Mesenchymal stem cell (in vitro differentiated cells and primary cell): Measurements from ENCODE around the gene BCL7B.

Source experiments
- DNase-seq: peaks from one replicate; pipeline ENCODE4 v3.0.0-alpha.2; 2013
- H2AFZ ChIP-seq: one replicate; pipeline ENCODE4 v1.6.1; 2013; ENCODE audit warnings: low read depth, mild to moderate bottlenecking, control low read depth, inconsistent platforms, low read length, moderate library complexity
- H2AK5ac ChIP-seq: 2 replicates; pipeline ENCODE4 v1.6.1; 2013; ENCODE audit warnings: low read length, moderate library complexity, mild to moderate bottlenecking, inconsistent platforms; ENCODE audit not compliant: severe bottlenecking
- H2BK120ac ChIP-seq: one replicate; pipeline ENCODE4 v1.6.1; 2013; ENCODE audit warnings: low read depth, mild to moderate bottlenecking, inconsistent platforms, low read length, moderate library complexity
- H2BK12ac ChIP-seq, 2 experiments: one replicate each; pipeline ENCODE4 v1.6.1; 2013; ENCODE audit warnings: inconsistent platforms in 2 of 2, low read length in 2 of 2, mild to moderate bottlenecking in 2 of 2, moderate library complexity in 2 of 2, control low read depth in 1 of 2
- H2BK15ac ChIP-seq: one replicate; pipeline ENCODE4 v1.6.1; 2013; ENCODE audit warnings: mild to moderate bottlenecking, low read depth, inconsistent platforms; ENCODE audit not compliant: poor library complexity, severe bottlenecking
- H2BK5ac ChIP-seq: 2 replicates; pipeline ENCODE4 v1.6.1; 2013; ENCODE audit warnings: low read depth, mild to moderate bottlenecking, low read length, control low read depth, inconsistent platforms; ENCODE audit not compliant: poor library complexity, severe bottlenecking
- H3K14ac ChIP-seq, 2 experiments: one replicate each; pipeline ENCODE4 v1.6.1; 2013; ENCODE audit warnings: inconsistent platforms in 2 of 2, low read length in 2 of 2, control low read depth in 1 of 2, mild to moderate bottlenecking in 1 of 2, moderate library complexity in 1 of 2
- H3K18ac ChIP-seq, 2 experiments: one replicate each; pipeline ENCODE4 v1.6.1; 2013; ENCODE audit warnings: inconsistent platforms in 2 of 2, low read length in 2 of 2, control low read depth in 1 of 2, low read depth in 1 of 2, mild to moderate bottlenecking in 1 of 2
- H3K23ac ChIP-seq, 2 experiments: one replicate each; pipeline ENCODE4 v1.6.1; 2013; ENCODE audit warnings: inconsistent platforms in 2 of 2, low read length in 2 of 2, mild to moderate bottlenecking in 2 of 2, moderate library complexity in 2 of 2, control low read depth in 1 of 2
- H3K27ac ChIP-seq: 2 replicates; pipeline ENCODE4 v1.5.1; 2013; ENCODE audit warnings: mild to moderate bottlenecking, moderate library complexity, low read length, control low read depth, inconsistent platforms; ENCODE audit not compliant: poor library complexity, severe bottlenecking
- H3K27me3 ChIP-seq, 2 experiments: 2 replicates each; pipeline versions ENCODE4 v1.6.1 to v1.7.0; 2013; ENCODE audit warnings: low read length in 2 of 2, mild to moderate bottlenecking in 2 of 2, moderate library complexity in 2 of 2, control low read depth in 1 of 2, inconsistent platforms in 1 of 2; ENCODE audit not compliant: control insufficient read depth in 1 of 2, insufficient read depth in 1 of 2
- H3K36me3 ChIP-seq, 2 experiments: 2 replicates each; pipeline versions ENCODE4 v1.6.1 to v1.7.0; 2013; ENCODE audit warnings: low read length in 2 of 2, control low read depth in 1 of 2, inconsistent platforms in 1 of 2, low read depth in 1 of 2, mild to moderate bottlenecking in 1 of 2; ENCODE audit not compliant: insufficient read depth in 2 of 2, control insufficient read depth in 1 of 2
- H3K4ac ChIP-seq, 2 experiments: one replicate each; pipeline ENCODE4 v1.6.1; 2013; ENCODE audit warnings: inconsistent platforms in 2 of 2, low read length in 2 of 2, mild to moderate bottlenecking in 2 of 2, moderate library complexity in 2 of 2, control low read depth in 1 of 2, low read depth in 1 of 2
- H3K4me1 ChIP-seq: 2 replicates; pipeline ENCODE4 v1.6.1; 2013; ENCODE audit warnings: low read depth, low read length, control low read depth; ENCODE audit not compliant: control insufficient read depth, insufficient read depth
- H3K4me2 ChIP-seq: 2 replicates; pipeline ENCODE4 v1.6.1; 2013; ENCODE audit warnings: low read length, mild to moderate bottlenecking, inconsistent platforms; ENCODE audit not compliant: poor library complexity, severe bottlenecking
- H3K4me3 ChIP-seq, 2 experiments: 2 replicates each; pipeline versions ENCODE4 v1.5.1 to v1.7.0; 2013; ENCODE audit warnings: low read length in 2 of 2, mild to moderate bottlenecking in 2 of 2, control low read depth in 1 of 2, low read depth in 1 of 2; ENCODE audit not compliant: insufficient read depth in 1 of 2
- H3K79me1 ChIP-seq: replicated peaks from 2 replicates; pipeline ENCODE4 v1.6.1; 2013; ENCODE audit warnings: mild to moderate bottlenecking, control low read depth, low read length, inconsistent platforms; ENCODE audit not compliant: poor library complexity, severe bottlenecking
- H3K9ac ChIP-seq: 2 replicates; pipeline ENCODE4 v1.7.0; 2013; ENCODE audit warnings: mild to moderate bottlenecking, low read length, moderate library complexity
- H3K9me3 ChIP-seq: 2 replicates; pipeline ENCODE4 v1.7.0; 2013; ENCODE audit warnings: mild to moderate bottlenecking, low read length; ENCODE audit not compliant: control insufficient read depth
- H4K8ac ChIP-seq: one replicate; pipeline ENCODE4 v1.6.1; 2013; ENCODE audit warnings: inconsistent platforms, mild to moderate bottlenecking, low read length, moderate library complexity
- H4K91ac ChIP-seq: one replicate; pipeline ENCODE4 v1.6.1; 2013; ENCODE audit warnings: mild to moderate bottlenecking, low read length, inconsistent platforms
- WGBS: methylation state at CpG from one replicate; pipeline ENCODE4 v1.1.7; 2013; ENCODE audit warnings: mixed read lengths; 5-methylcytosine and 5-hydroxymethylcytosine counted together

The BCL7B gene

DNA sequence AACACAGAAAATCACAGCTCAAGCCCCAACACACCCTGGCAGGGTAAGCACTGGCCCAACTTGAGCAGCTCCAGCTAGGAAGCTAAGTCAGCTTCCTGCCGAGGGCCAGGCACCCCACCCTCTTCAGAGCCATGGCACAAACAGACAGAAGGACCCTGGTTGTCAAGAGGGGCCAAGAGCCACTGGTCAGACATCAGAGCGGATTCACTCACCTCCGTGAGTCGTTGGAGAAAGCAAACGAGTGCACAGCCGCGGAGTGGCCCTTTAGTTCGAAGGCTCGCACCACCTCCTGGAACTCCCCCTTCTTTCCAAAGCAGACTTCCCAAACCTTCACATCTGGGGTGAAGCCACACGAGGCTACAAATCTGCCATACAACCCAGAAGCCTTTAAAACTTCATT lies 13.5 kb upstream of the BCL7B start:
- over 99% methylated on average over 10 of the region's 10 CpGs for whole genome bisulfite sequencing
- Histone ChIP-seq H3K4ac (no peak overlapping the region), H3K27me3 (no peaks in the 10 kb centered on the region), H3K4me1 (peaks cover 4% of the 10 kb centered on the region), H2BK15ac (no peak overlapping the region), H3K79me1 (peaks cover 32% of the 10 kb centered on the region), H3K4me3 (no peak overlapping the region), H3K9me3 (no peaks in the 10 kb centered on the region), H3K18ac (no peak overlapping the region), H2BK120ac (no peak overlapping the region), H4K91ac (no peak overlapping the region), H3K36me3 (peaks cover 58 to 66% of the 10 kb centered on the region in 2 experiments), H3K14ac (no peak overlapping the region), H4K8ac (no peak overlapping the region), H2BK12ac (no peak overlapping the region), H2BK5ac (no peak overlapping the region), H3K4me2 (no peak overlapping the region), H3K23ac (no peak overlapping the region), H3K27ac (no peak overlapping the region), H2AFZ (no peak overlapping the region), H2AK5ac (no peak overlapping the region), H3K9ac (no peak overlapping the region)
- no peak for DNase-seq

DNA sequence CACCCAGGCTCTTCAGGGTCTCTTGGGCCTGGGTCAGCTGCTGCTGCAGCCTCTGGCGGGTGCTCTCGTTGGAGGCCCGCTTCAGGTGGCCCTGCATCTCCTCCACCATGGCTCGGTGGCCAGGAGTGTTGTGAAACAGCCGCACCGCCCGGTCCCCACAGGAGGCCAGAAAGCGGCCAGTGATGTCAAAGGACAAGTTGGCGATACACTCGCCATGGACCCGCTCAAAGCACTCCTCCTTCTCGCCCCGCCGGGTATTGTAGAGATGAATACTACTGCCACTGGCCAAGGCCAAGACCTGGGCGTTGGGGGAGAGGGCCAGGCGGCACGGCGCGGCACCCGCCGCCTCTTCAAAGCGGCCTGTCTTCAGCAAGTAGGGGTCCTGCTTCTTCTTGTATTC lies 13.0 kb upstream of the BCL7B start:
- no peak overlapping the region for H3K9ac ChIP-seq
- WGBS: 98% methylated on average over 22 of the region's 22 CpGs
- no peak overlapping the region for H3K23ac ChIP-seq

DNA sequence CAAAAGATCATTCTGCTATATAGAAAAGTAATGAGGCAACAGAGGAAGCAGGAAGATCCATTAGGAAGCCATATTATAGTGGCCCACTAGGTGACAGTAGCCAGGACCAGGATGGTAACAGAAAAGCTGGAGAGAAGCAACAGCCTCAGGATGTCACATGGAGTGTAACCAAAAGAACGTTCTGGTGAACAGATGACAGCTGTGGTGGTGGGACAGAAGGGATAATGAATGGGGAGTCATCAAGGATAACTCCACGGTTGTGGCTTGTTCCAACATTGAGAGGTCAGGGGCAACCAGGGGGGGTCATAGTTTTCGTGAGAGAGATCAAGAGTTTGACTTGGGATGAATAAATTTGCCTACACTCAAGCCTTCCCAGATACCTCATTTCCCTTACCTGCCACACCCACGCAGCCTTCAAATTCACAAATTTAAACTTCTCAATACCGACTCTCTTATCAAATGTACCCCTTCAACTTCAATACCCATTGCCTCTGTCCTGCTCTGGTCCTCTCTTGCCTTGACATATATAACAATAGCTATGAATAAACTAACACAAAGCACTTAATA lies 11.6 kb upstream of the BCL7B start:
- H3K23ac ChIP-seq: no peak overlapping the region
- H3K9me3 ChIP-seq: no peaks in the 10 kb centered on the region
- H2BK12ac ChIP-seq: no peak overlapping the region
- no peak overlapping the region for H3K4me2 ChIP-seq
- no peak overlapping the region for H2AK5ac ChIP-seq
- DNase-seq: no peak
- no peak overlapping the region for H3K18ac ChIP-seq
- peaks cover 47 to 52% of the 10 kb centered on the region in 2 experiments for H3K36me3 ChIP-seq
- H2BK120ac ChIP-seq: no peak overlapping the region
- H4K91ac ChIP-seq: no peak overlapping the region
- no peak overlapping the region for H3K14ac ChIP-seq
- no peak overlapping the region for H3K4me3 ChIP-seq
- H3K79me1 ChIP-seq: peaks cover 25% of the 10 kb centered on the region
- H3K4ac ChIP-seq: no peak overlapping the region
- H3K4me1 ChIP-seq: peaks cover 1% of the 10 kb centered on the region
- no peak overlapping the region for H2AFZ ChIP-seq
- H4K8ac ChIP-seq: no peak overlapping the region
- 96% methylated on average over 5 of the region's 5 CpGs for WGBS
- no peak overlapping the region for H2BK15ac ChIP-seq
- no peak overlapping the region for H2BK5ac ChIP-seq
- H3K9ac ChIP-seq: no peak overlapping the region
- H3K27me3 ChIP-seq: no peaks in the 10 kb centered on the region
- H3K27ac ChIP-seq: no peak overlapping the region

More for the DNA sequence above, 13.0 kb upstream of the BCL7B start:
- Histone ChIP-seq H2BK12ac (no peak overlapping the region), H3K27ac (no peak overlapping the region), H2BK15ac (no peak overlapping the region), H3K14ac (no peak overlapping the region), H4K91ac (no peak overlapping the region), H3K4me2 (no peak overlapping the region), H3K4ac (no peak overlapping the region), H3K9me3 (no peaks in the 10 kb centered on the region), H3K4me1 (peaks cover 1% of the 10 kb centered on the region), H2AK5ac (no peak overlapping the region), H3K27me3 (no peaks in the 10 kb centered on the region), H2BK5ac (no peak overlapping the region), H3K79me1 (peaks cover 29% of the 10 kb centered on the region), H3K4me3 (no peak overlapping the region), H3K36me3 (peaks cover 55 to 61% of the 10 kb centered on the region in 2 experiments), H4K8ac (no peak overlapping the region), H3K18ac (no peak overlapping the region), H2AFZ (no peak overlapping the region), H2BK120ac (no peak overlapping the region)
- DNase-seq: no peak

DNA sequence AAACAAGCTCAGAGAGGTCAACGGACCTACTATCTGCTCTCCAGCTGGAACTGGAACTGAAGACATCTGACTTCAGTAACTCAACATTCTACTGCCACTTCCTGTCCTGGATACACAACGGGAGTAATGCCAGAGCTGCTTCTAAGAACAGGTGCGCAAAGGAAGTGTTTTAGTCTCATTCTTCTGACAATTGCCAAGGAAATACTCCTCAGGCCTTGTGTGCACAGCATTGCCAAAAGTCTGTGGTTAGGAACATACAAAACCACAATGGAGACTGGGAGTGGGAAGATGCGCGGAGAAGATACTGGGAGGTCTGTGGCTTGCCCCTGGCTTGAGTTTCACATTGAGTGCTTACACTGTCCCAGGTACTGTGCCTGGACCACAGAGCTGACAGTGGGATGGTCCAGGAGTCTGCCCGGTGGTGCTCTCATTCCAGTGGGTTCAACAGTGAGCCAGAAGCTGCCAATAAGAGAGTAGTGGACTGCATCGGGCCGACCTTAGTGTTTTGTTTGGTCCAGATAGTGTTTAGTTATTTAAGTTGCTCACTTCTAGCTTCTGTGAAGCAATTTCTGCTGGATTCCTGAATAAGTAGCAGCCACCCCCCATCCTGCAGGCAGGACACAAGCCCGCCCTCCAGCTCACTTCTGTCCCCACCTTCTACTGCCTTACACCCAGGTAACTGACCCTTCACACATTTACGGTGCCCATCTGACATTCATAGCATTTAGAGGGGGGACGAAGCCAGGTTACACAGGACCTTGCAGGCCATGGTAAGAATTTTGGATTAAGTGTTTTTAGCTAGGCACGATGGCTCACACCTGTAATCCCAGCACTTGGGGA lies 10.6 kb upstream of the BCL7B start:
- WGBS: 94% methylated on average over 12 of the region's 12 CpGs
- no peak overlapping the region for H2BK15ac ChIP-seq

More for the DNA sequence above, 10.6 kb upstream of the BCL7B start:
- H2BK120ac ChIP-seq: no peak overlapping the region
- no peaks in the 10 kb centered on the region for H3K27me3 ChIP-seq
- no peak overlapping the region for H3K4me3 ChIP-seq
- no peak overlapping the region for H4K91ac ChIP-seq
- no peak overlapping the region for H3K4ac ChIP-seq
- H3K14ac ChIP-seq: no peak overlapping the region
- no peak for DNase-seq
- peaks cover 37 to 41% of the 10 kb centered on the region in 2 experiments for H3K36me3 ChIP-seq
- H3K4me2 ChIP-seq: no peak overlapping the region
- H3K27ac ChIP-seq: no peak overlapping the region
- H3K9ac ChIP-seq: no peak overlapping the region
- no peaks in the 10 kb centered on the region for H3K9me3 ChIP-seq
- no peak overlapping the region for H3K23ac ChIP-seq
- no peak overlapping the region for H2AK5ac ChIP-seq
- H3K4me1 ChIP-seq: peaks cover 1% of the 10 kb centered on the region
- H4K8ac ChIP-seq: no peak overlapping the region
- H2BK5ac ChIP-seq: no peak overlapping the region
- H2AFZ ChIP-seq: no peak overlapping the region
- H2BK12ac ChIP-seq: no peak overlapping the region
- H3K18ac ChIP-seq: no peak overlapping the region
- H3K79me1 ChIP-seq: peaks cover 14% of the 10 kb centered on the region
